HepG2 (cell line): ENCODE data around the gene MTPN. TPM values are rescaled to one million over a fixed set of nuclear protein-coding genes. Genes with fewer than 3 reads are reported as not detected.
A peak's percentile ranks its signal among the peaks of the same experiment; 100 is the strongest.

Experiments used
- EED ChIP-seq: sonication (generic); formaldehyde crosslinking; IDR thresholded peaks from 2 replicates; pipeline ENCODE4 v1.5.0; 2020; ENCODE audit warnings: mild to moderate bottlenecking, missing genetic modification reagents
- EHMT2 ChIP-seq: fragments of 200-600 bp; sonication (generic); IDR thresholded peaks from 2 replicates; pipeline ENCODE4 v1.7.0; 2017; ENCODE audit warnings: antibody characterized with exemption, low read depth, low read length, borderline replicate concordance
- FLYWCH1 ChIP-seq: sonication (generic); formaldehyde crosslinking; IDR thresholded peaks from 2 replicates; pipeline ENCODE4 v1.8.1; 2023; ENCODE audit warnings: mild to moderate bottlenecking, missing genetic modification reagents
- KAT7 ChIP-seq: IDR thresholded peaks from 2 replicates; pipeline ENCODE4 v1.6.1; 2018; ENCODE audit warnings: borderline replicate concordance, missing compliant biosample characterization
- NFE2L2 ChIP-seq: fragments of 150-350 bp; IDR thresholded peaks from 2 replicates; pipeline ENCODE4 v1.6.1; 2014; ENCODE audit warnings: low read length
- NFYB ChIP-seq: sonication (generic); formaldehyde crosslinking; IDR thresholded peaks from 2 replicates; pipeline ENCODE4 v1.4.0; 2020; ENCODE audit warnings: missing genetic modification reagents
- PHF21A ChIP-seq: sonication (generic); formaldehyde crosslinking; IDR thresholded peaks from 2 replicates; pipeline ENCODE4 v1.5.0; 2020; ENCODE audit warnings: mild to moderate bottlenecking, missing genetic modification reagents
- SMAD1 ChIP-seq: sonication (generic); formaldehyde crosslinking; IDR thresholded peaks from 2 replicates; pipeline ENCODE4 v1.4.0; 2020; ENCODE audit warnings: missing genetic modification reagents, low read depth, mild to moderate bottlenecking, borderline replicate concordance
- SP5 ChIP-seq: IDR thresholded peaks from 2 replicates; pipeline ENCODE4 v1.6.1; 2016; ENCODE audit warnings: low read depth, borderline replicate concordance
- TAF1 ChIP-seq: sonication (generic); formaldehyde crosslinking; IDR thresholded peaks from 2 replicates; pipeline ENCODE4 v1.4.0; 2020; ENCODE audit warnings: missing genetic modification reagents
- TCF12 ChIP-seq, 2 experiments: fragments of 450-650 bp in 1 of 2; sonication (generic) in 1 of 2; formaldehyde crosslinking in 1 of 2; IDR thresholded peaks; 2 replicates each; pipeline versions ENCODE4 v1.6.1 to v1.8.0; 2017 to 2022; ENCODE audit warnings: antibody characterized with exemption in 1 of 2, mild to moderate bottlenecking in 1 of 2, missing genetic modification reagents in 1 of 2, moderate library complexity in 1 of 2
- U2AF2 ChIP-seq: fragments of 200-400 bp; formaldehyde crosslinking; IDR thresholded peaks from 2 replicates; pipeline ENCODE4 v1.6.1; 2017; ENCODE audit warnings: low read depth, mild to moderate bottlenecking, low read length
- ZNF274 ChIP-seq: sonication (generic); formaldehyde crosslinking; IDR thresholded peaks from 2 replicates; pipeline ENCODE4 v1.5.1; 2020; ENCODE audit warnings: mild to moderate bottlenecking, missing genetic modification reagents
- ZNF33B ChIP-seq: sonication (generic); formaldehyde crosslinking; IDR thresholded peaks from 2 replicates; pipeline ENCODE4 v1.5.1; 2020; ENCODE audit warnings: mild to moderate bottlenecking, missing genetic modification reagents
- ZSCAN29 ChIP-seq: sonication (generic); formaldehyde crosslinking; conservative IDR thresholded peaks from 2 replicates; pipeline ENCODE4 v1.4.0; 2020; ENCODE audit warnings: mild to moderate bottlenecking, missing genetic modification reagents
- polyA plus RNA-seq, 8 experiments: library from polyadenylated mRNA; depleted of rRNA in 3 of 8; stranded (reverse) in 7 of 8; unstranded in 1 of 8; fragments of >200 nt; fragmentation: Illumina TruSeq in 4 of 8; extraction: Trizol in 4 of 8; gene quantifications; 2 replicates each; pipeline versions ENCODE4 v1.2.1 to v1.2.3, GENCODE V29; 2011 to 2016; ENCODE audit warnings: low read depth in 4 of 8, missing spikeins in 1 of 8, mixed read lengths in 1 of 8; ENCODE audit not compliant: insufficient read depth in 1 of 8
- total RNA-seq, 5 experiments: library from RNA; depleted of rRNA; stranded (reverse); fragments of >200 nt; fragmentation: Illumina TruSeq; extraction: Trizol; gene quantifications; 2 replicates each; pipeline ENCODE4 v1.2.3, GENCODE V29; 2016; ENCODE audit warnings: low read depth in 1 of 5
- TF ChIP-seq, protein P1 (sequence below): sonication (generic); formaldehyde crosslinking; IDR thresholded peaks from 2 replicates; pipeline ENCODE4 v1.4.0; 2020; ENCODE audit warnings: mild to moderate bottlenecking, low read depth, missing genetic modification reagents
- TF ChIP-seq, protein P2 (sequence below): sonication (generic); formaldehyde crosslinking; IDR thresholded peaks from 2 replicates; pipeline ENCODE4 v1.4.0; 2020; ENCODE audit warnings: missing genetic modification reagents
- TF ChIP-seq, protein P3 (sequence below): sonication (generic); formaldehyde crosslinking; conservative IDR thresholded peaks from 2 replicates; pipeline ENCODE4 v1.4.0; 2020; ENCODE audit warnings: missing genetic modification reagents
- TF ChIP-seq, protein P4 (sequence below): IDR thresholded peaks from 2 replicates; pipeline ENCODE4 v1.6.1; 2012; ENCODE audit warnings: inconsistent platforms
- TF ChIP-seq, protein P5 (sequence below): sonication (generic); formaldehyde crosslinking; IDR thresholded peaks from 2 replicates; pipeline ENCODE4 v1.4.0; 2020; ENCODE audit warnings: mild to moderate bottlenecking, missing genetic modification reagents
- TF ChIP-seq, protein P6 (sequence below): sonication (generic); formaldehyde crosslinking; IDR thresholded peaks from 2 replicates; pipeline ENCODE4 v1.8.1; 2023; ENCODE audit warnings: missing genetic modification reagents, mild to moderate bottlenecking, borderline replicate concordance

MTPN gene
- total and polyA plus RNA-seq, 2 of the 13 experiments (the other 11 are each of a cell fraction or from before 2014, with no cell fraction given), result 31.1 to 71.7 TPM

DNA sequence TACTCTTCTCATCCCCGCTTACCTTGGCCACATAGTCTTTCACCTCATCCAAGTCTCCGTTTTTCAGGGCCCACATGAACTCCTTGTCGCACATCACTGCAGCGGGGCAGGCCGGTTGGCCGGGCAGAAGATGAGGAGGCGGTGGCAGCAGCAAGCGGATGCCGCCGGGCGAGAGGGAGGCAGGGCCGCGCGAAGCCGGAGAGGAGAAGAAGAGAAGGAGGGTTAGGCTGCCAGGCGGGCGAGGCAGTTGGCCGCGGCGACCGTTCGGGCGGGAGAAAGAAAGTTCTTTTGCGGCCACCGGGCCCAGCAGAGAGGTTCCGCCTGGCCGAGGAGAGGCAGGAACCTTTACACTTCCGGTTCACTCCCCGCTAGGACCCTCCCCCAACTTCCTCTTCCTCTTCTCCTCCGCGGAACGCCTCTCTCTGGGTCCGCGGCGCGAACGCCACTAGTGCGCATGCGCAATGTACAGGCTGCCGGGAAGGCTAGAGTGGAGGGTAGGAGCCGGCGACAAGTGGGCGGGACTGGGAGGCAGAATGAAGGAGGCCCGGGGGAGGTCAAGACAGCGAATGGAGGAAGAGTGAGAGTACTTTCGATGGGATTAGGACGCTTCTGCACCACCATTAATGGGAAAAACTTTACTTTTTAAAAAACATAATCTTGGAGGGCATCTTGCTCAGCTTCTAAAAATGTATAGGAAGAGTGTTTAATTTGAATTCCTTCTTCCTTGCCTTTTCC lies at the start of gene MTPN (continued):
- TF ChIP-seq, protein P1, sequence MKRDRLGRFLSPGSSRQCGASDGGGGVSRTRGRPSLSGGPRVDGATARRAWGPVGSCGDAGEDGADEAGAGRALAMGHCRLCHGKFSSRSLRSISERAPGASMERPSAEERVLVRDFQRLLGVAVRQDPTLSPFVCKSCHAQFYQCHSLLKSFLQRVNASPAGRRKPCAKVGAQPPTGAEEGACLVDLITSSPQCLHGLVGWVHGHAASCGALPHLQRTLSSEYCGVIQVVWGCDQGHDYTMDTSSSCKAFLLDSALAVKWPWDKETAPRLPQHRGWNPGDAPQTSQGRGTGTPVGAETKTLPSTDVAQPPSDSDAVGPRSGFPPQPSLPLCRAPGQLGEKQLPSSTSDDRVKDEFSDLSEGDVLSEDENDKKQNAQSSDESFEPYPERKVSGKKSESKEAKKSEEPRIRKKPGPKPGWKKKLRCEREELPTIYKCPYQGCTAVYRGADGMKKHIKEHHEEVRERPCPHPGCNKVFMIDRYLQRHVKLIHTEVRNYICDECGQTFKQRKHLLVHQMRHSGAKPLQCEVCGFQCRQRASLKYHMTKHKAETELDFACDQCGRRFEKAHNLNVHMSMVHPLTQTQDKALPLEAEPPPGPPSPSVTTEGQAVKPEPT (CRISPR knock-in tag), result 0 out of 2 replicates have a peak, but pooled peaks have one; percentile 38
- TF ChIP-seq ZNF274 (CRISPR knock-in tag), result 0 out of 2 replicates have a peak, but pooled peaks have one; percentile 52
- peak; percentile 33; the same call in 1 of the 2 replicates for TF ChIP-seq NFYB (CRISPR knock-in tag)
- TF ChIP-seq, protein P2, sequence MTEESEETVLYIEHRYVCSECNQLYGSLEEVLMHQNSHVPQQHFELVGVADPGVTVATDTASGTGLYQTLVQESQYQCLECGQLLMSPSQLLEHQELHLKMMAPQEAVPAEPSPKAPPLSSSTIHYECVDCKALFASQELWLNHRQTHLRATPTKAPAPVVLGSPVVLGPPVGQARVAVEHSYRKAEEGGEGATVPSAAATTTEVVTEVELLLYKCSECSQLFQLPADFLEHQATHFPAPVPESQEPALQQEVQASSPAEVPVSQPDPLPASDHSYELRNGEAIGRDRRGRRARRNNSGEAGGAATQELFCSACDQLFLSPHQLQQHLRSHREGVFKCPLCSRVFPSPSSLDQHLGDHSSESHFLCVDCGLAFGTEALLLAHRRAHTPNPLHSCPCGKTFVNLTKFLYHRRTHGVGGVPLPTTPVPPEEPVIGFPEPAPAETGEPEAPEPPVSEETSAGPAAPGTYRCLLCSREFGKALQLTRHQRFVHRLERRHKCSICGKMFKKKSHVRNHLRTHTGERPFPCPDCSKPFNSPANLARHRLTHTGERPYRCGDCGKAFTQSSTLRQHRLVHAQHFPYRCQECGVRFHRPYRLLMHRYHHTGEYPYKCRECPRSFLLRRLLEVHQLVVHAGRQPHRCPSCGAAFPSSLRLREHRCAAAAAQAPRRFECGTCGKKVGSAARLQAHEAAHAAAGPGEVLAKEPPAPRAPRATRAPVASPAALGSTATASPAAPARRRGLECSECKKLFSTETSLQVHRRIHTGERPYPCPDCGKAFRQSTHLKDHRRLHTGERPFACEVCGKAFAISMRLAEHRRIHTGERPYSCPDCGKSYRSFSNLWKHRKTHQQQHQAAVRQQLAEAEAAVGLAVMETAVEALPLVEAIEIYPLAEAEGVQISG, result peak; percentile 88
- TF ChIP-seq TCF12 (IDR thresholded peaks at IDR 0.05), result no peak
- no peak for TF ChIP-seq TCF12 (CRISPR knock-in tag; IDR thresholded peaks at IDR 0.05)
- TF ChIP-seq KAT7 (CRISPR knock-in tag), result peak; percentile 56; the same call in 1 of the 2 replicates
- peak; percentile 59; the same call in 1 of the 2 replicates for TF ChIP-seq TAF1 (CRISPR knock-in tag)
- TF ChIP-seq, protein P3, sequence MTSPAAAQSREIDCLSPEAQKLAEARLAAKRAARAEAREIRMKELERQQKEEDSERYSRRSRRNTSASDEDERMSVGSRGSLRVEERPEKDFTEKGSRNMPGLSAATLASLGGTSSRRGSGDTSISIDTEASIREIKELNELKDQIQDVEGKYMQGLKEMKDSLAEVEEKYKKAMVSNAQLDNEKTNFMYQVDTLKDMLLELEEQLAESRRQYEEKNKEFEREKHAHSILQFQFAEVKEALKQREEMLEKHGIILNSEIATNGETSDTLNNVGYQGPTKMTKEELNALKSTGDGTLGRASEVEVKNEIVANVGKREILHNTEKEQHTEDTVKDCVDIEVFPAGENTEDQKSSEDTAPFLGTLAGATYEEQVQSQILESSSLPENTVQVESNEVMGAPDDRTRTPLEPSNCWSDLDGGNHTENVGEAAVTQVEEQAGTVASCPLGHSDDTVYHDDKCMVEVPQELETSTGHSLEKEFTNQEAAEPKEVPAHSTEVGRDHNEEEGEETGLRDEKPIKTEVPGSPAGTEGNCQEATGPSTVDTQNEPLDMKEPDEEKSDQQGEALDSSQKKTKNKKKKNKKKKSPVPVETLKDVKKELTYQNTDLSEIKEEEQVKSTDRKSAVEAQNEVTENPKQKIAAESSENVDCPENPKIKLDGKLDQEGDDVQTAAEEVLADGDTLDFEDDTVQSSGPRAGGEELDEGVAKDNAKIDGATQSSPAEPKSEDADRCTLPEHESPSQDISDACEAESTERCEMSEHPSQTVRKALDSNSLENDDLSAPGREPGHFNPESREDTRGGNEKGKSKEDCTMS (CRISPR knock-in tag), result no peak
- TF ChIP-seq, protein P4, sequence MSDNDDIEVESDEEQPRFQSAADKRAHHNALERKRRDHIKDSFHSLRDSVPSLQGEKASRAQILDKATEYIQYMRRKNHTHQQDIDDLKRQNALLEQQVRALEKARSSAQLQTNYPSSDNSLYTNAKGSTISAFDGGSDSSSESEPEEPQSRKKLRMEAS, result peak; percentile 26
- TF ChIP-seq, protein P5, sequence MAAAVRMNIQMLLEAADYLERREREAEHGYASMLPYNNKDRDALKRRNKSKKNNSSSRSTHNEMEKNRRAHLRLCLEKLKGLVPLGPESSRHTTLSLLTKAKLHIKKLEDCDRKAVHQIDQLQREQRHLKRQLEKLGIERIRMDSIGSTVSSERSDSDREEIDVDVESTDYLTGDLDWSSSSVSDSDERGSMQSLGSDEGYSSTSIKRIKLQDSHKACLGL (CRISPR knock-in tag), result 0 out of 2 replicates have a peak, but pooled peaks have one; percentile 42
- 0 out of 2 replicates have a peak, but pooled peaks have one; percentile 30 for TF ChIP-seq ZNF33B (CRISPR knock-in tag)
- 0 out of 2 replicates have a peak, but pooled peaks have one; percentile 66 for TF ChIP-seq EED
- TF ChIP-seq SP5, result peak; percentile 91
- TF ChIP-seq U2AF2, result 0 out of 2 replicates have a peak, but pooled peaks have one; percentile 63
- no peak for TF ChIP-seq SMAD1 (CRISPR knock-in tag)
- no peak for TF ChIP-seq EHMT2
- no peak for TF ChIP-seq ZSCAN29 (CRISPR knock-in tag)
- TF ChIP-seq NFE2L2, result no peak
- no peak for TF ChIP-seq PHF21A (CRISPR knock-in tag)
- TF ChIP-seq FLYWCH1 (CRISPR knock-in tag), result no peak
- TF ChIP-seq, protein P6, sequence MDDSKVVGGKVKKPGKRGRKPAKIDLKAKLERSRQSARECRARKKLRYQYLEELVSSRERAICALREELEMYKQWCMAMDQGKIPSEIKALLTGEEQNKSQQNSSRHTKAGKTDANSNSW (CRISPR knock-in tag), result peak; percentile 51; the same call in 1 of the 2 replicates
